Activated gamma-delta T cell (primary cell): Measurements from ENCODE around the gene ARL4A.

Experiments
- DNase-seq: peaks from one replicate; lab custom pipeline; 2025; lab: John Stamatoyannopoulos, UW

ARL4A gene

DNA sequence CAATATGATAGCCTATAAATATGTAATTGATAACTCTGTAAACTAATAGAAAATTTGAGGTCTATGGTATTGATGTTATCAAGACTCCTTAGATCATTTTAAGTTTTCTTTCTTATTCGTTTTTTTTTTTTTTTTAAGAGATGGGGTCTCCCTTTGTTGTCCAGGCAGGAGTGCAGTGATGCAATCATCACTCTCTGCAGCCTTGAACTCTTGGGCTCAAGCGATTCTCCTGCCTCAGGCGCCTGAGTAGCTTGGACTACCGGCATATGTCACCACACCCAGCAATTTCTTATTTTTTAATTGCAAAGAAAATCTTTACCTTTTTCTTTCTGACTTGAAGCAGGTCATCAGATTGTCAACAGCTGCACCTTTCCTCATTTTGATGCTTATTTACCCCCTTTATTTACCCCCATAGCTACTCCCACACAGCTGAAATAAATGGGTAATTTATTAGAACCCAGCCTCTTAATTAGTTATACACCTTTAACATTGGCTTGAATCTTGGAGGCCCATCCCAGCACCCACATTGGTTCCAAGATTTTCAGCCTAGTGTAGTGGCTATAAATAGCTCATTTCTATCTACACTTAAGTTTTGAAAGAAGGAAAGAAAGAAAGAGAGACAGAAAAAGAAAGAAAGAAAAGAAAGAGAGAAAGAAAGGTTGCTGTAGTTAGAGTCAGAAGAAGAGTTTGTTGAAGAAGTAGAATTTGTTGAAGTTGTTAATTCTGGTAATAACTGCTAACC, 38.3 kb downstream of the ARL4A start:
- DNase-seq: no peak

- no peak for DNase-seq
These were observed 39.5 kb downstream of the ARL4A start for GRCh38 chr7:12726908-12727307.

- DNase-seq: no peak
These were observed 40.2 kb downstream of the ARL4A start for GRCh38 chr7:12727455-12728191.

DNA sequence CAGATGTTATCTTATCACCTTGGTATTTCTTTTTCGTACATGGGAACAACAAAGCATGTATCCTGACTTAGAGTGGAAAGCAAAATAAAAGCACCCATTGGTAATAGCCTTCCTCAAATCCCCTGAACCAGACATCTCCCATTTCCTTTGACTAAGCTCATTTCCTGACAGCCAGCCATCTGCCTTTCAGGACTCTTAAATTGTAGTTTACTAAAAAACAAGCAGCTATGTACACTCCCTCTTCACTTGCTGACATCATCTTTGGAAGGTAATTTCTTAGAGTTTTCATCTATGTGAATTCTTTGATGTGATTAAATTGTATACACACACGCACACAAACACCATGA, 40.7 kb downstream of the ARL4A start:
- DNase-seq: no peak

DNA sequence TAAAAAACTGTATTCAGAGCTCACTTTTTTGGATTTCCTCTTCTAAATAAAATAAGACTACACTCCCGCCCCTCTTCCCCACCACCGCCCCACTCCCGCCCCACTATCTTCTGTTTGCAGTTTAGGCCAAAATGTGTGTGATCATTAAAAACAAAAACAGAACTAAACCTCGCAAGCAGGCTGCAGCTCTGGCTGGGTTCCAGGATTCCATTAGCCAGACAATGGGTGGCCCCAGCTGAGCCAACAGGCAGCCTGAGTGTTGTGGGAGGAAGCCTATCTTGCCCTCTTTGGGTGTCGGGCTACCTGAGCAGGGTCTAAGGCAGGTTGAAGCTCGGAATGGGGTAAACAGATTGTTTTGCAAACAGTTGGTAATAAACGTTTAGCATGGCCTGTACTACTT, 41.7 kb downstream of the ARL4A start:
- no peak for DNase-seq

DNA sequence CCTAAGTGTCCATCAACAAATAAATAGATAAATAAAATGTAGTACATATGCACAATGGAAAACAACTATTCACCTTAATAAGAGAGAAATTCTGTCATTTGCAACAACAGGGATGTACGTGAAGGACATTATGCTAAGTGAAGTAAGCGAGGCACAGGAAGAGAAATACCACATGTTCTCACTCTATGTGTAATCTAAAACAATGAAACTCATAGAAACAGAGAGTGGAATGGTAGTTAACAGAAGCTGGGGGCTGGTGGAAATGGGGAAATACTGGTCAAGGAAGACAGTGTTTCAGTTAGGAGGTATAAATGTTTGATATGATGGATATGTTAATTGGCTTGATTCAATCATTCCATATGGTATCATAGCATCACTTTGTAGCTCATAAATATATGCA, 43.1 kb downstream of the ARL4A start:
- DNase-seq: no peak

- DNase-seq: no peak
These were observed 43.8 kb downstream of the ARL4A start for GRCh38 chr7:12731214-12731656.

- DNase-seq: no peak
These were observed 44.3 kb downstream of the ARL4A start for GRCh38 chr7:12731775-12732174.

DNA sequence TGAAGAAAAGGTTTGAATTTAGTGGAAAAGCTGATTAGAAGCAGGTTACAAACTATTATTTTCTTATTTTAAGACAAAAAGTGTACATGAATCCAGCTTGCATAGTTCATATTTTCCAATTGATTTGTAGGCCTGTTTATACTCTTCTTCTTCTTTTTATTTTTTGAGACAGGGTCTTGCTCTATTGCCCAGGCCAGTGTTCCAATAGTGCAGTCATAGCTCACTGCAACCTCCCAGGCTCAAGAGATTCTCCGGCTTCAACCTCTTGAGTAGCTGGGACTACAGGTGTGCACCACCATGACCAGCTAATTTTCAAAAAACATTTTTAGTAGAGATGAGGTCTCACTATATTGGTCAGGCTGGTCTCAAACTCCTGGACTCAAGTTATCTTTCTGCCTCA, 45.0 kb downstream of the ARL4A start:
- no peak for DNase-seq

GRCh38 chr7:12735923-12736322, 48.5 kb downstream of the ARL4A start:
- DNase-seq: no peak

DNA sequence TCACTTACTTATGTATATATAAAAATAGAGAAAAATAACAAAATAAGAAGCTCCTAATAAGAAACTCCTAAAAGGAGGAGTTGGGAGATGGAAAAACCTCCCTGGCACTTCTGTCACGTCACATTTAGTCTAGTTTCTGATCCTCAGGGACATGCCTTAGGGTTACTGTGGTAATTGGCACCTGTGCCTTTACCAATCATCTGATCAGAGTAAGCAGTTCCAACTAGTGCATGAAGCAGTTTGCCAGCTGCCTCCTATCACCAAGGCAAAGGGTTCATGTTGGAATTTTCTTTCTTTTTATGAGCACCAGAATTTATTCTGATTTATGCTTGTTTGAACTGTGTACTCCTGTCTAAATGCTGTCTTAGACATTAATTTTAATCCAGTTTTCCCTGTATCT, 49.9 kb downstream of the ARL4A start:
- no peak for DNase-seq

GRCh38 chr7:12737836-12738235, 50.4 kb downstream of the ARL4A start:
- no peak for DNase-seq

- DNase-seq: no peak
These were observed 51.2 kb downstream of the ARL4A start for GRCh38 chr7:12738665-12739064.
